Smooth muscle cell (in vitro differentiated cells): ENCODE measurements around the gene SCNM1. TPM values are rescaled to one million over a fixed set of nuclear protein-coding genes. Genes with fewer than 3 reads are reported as not detected.

Experiments used
- DNase-seq: peaks from one replicate; lab custom pipeline; 2025; ENCODE audit not compliant: unreplicated experiment; lab: John Stamatoyannopoulos, UW
- H2AFZ ChIP-seq: fragments of 200-600 bp; sonication (generic); 2 replicates; pipeline ENCODE4 v1.6.0; 2016; ENCODE audit warnings: antibody characterized with exemption, low read depth, mild to moderate bottlenecking
- H3F3A ChIP-seq: fragments of 200-600 bp; sonication (generic); 2 replicates; pipeline ENCODE4 v1.6.0; 2017; ENCODE audit warnings: antibody characterized with exemption, low read depth
- H3K27ac ChIP-seq: fragments of 200-600 bp; sonication (generic); 2 replicates; pipeline ENCODE4 v1.5.1; 2016; ENCODE audit warnings: low read depth, mild to moderate bottlenecking
- H3K27me3 ChIP-seq: fragments of 200-600 bp; sonication (generic); 2 replicates; pipeline ENCODE4 v1.6.1; 2016; ENCODE audit warnings: low read depth, mild to moderate bottlenecking
- H3K36me3 ChIP-seq: fragments of 200-600 bp; sonication (generic); 2 replicates; pipeline ENCODE4 v1.5.1; 2016; ENCODE audit warnings: low read depth
- H3K4me1 ChIP-seq: fragments of 200-600 bp; sonication (generic); 2 replicates; pipeline ENCODE4 v1.5.1; 2016; ENCODE audit warnings: low read depth
- H3K4me2 ChIP-seq: fragments of 200-600 bp; sonication (generic); 2 replicates; pipeline ENCODE4 v1.6.0; 2016; ENCODE audit warnings: mild to moderate bottlenecking
- H3K4me3 ChIP-seq: fragments of 200-600 bp; sonication (generic); 2 replicates; pipeline ENCODE4 v1.5.1; 2016; ENCODE audit warnings: mild to moderate bottlenecking
- H3K79me2 ChIP-seq: fragments of 200-600 bp; sonication (generic); 2 replicates; pipeline ENCODE4 v1.6.0; 2016; ENCODE audit warnings: low read depth, mild to moderate bottlenecking
- H3K9ac ChIP-seq: fragments of 200-600 bp; sonication (generic); 2 replicates; pipeline ENCODE4 v1.6.0; 2016; ENCODE audit warnings: low read depth
- H3K9me3 ChIP-seq: fragments of 200-600 bp; sonication (generic); replicated peaks from 2 replicates; pipeline ENCODE4 v1.5.1; 2016; ENCODE audit warnings: low read depth
- H4K20me1 ChIP-seq: fragments of 200-600 bp; sonication (generic); 2 replicates; pipeline ENCODE4 v1.6.0; 2016; ENCODE audit warnings: low read depth
- WGBS: methylation state at CpG from one replicate; pipeline ENCODE4 v1.1.7; 2016; ENCODE audit warnings: low lambda C conversion rate; 5-methylcytosine and 5-hydroxymethylcytosine counted together
- polyA plus RNA-seq: library from polyadenylated mRNA; unstranded; fragments of >200 nt; fragmentation: Nextera tagmentation; extraction: Ambion mirVana; gene quantifications from 2 replicates; pipeline ENCODE4 v1.2.1, GENCODE V29; 2016
- total RNA-seq: library from RNA; depleted of rRNA; stranded (reverse); fragments of >200 nt; gene quantifications from 2 replicates; pipeline ENCODE4 v1.2.3, GENCODE V29; 2014
- TF ChIP-seq, protein P1 (sequence below): fragments of 200-600 bp; sonication (generic); IDR thresholded peaks from 2 replicates; pipeline ENCODE4 v1.5.1; 2017; ENCODE audit warnings: borderline replicate concordance, mild to moderate bottlenecking, antibody characterized with exemption; ENCODE audit not compliant: insufficient read depth, poor library complexity, severe bottlenecking

Gene SCNM1
- total and polyA plus RNA-seq, 2 experiments from 2014 or later: 49.7 to 94.8 TPM

DNA sequence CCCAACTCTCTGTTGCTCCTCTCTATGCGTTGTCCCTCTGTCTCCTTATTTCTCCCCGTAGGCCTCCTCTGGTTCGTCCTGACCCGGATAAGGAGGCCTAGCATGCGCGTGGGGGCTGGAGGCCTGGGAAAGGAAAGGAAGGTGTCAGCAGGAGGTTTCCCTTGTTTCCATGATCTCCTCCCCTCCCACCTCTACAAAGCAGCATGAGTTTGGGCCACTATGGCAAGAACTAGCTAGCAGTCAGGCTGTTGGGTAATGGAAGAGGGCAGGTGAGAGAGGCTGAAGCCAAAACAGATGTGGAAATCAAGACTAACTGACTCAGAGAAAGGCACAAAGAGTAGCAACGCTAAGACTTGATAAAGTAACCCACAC lies 18.8 kb upstream of the SCNM1 start:
- H3K9me3 ChIP-seq: no peaks in the 10 kb centered on the region
- H3K79me2 ChIP-seq: no peaks in the 10 kb centered on the region
- no peak for DNase-seq
- no peaks in the 10 kb centered on the region for H3K27me3 ChIP-seq
- no peaks in the 10 kb centered on the region for H4K20me1 ChIP-seq
- peak overlapping the region; percentile 35 for H3K9ac ChIP-seq
- TF ChIP-seq, protein P1, sequence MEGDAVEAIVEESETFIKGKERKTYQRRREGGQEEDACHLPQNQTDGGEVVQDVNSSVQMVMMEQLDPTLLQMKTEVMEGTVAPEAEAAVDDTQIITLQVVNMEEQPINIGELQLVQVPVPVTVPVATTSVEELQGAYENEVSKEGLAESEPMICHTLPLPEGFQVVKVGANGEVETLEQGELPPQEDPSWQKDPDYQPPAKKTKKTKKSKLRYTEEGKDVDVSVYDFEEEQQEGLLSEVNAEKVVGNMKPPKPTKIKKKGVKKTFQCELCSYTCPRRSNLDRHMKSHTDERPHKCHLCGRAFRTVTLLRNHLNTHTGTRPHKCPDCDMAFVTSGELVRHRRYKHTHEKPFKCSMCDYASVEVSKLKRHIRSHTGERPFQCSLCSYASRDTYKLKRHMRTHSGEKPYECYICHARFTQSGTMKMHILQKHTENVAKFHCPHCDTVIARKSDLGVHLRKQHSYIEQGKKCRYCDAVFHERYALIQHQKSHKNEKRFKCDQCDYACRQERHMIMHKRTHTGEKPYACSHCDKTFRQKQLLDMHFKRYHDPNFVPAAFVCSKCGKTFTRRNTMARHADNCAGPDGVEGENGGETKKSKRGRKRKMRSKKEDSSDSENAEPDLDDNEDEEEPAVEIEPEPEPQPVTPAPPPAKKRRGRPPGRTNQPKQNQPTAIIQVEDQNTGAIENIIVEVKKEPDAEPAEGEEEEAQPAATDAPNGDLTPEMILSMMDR: no peak
- peaks cover 8% of the 10 kb centered on the region for H3F3A ChIP-seq
- H2AFZ ChIP-seq: peak overlapping the region; percentile 64
- 10% methylated on average over 7 of the region's 7 CpGs for WGBS
- H3K4me2 ChIP-seq: peak overlapping the region; percentile 96
- H3K4me1 ChIP-seq: peaks cover 17% of the 10 kb centered on the region
- no peaks in the 10 kb centered on the region for H3K36me3 ChIP-seq
- H3K27ac ChIP-seq: peak overlapping the region; percentile 45
- peak overlapping the region; percentile 78 for H3K4me3 ChIP-seq

DNA sequence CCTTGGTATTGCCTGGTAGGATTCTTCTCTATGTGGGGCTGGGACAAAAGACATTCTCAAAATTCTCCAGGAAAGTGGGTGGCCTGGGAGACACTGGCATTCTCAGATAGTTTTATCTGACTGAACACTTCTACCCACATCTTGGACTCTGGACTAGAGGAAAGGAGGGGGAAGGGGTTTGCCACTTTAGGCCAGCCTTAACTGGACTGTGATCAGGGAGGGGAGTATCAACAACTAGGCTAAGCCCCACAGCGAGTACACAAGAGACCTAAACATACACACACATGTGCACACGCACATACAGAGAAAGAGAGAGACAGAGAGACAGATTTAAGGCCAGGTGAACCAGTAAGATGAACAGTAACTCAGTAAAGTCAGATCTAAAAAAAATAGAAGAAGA lies 18.3 kb upstream of the SCNM1 start:
- H3K9ac ChIP-seq: no peak overlapping the region
- 95% methylated on average over 2 of the region's 2 CpGs for WGBS

DNA sequence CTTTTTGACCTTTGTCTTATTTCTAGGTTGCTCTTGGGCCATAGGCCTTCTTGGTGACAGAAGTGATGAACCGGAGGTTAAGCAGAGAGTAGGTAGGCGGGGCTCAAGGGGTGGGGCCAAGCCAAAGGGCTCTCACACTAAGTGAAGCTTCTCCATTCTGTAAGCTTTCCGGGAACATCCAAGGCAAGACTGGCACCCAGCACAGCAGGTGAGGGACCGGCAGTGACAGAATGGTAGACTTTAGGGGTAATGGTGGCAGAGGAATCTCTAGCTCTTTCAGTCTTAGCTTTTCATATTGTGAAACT lies 9.5 kb upstream of the SCNM1 start, which contains the start of gene TNFAIP8L2:
TNFAIP8L2 (plus strand) TSS at position 135 of the 305 bp plus-strand sequence. CDS start 2,049 bp downstream, outside the sequence.
- H3K27ac ChIP-seq: no peak within 1 kb of the TSS
- no peaks in the 10 kb centered on the region for H3K9me3 ChIP-seq
- no peak for DNase-seq
- H3F3A ChIP-seq: peaks cover 4% of the 10 kb centered on the region
- H3K36me3 ChIP-seq: no peaks in the 10 kb centered on the region
- H3K4me1 ChIP-seq: no peaks in the 10 kb centered on the region
- H3K27me3 ChIP-seq: no peaks in the 10 kb centered on the region
- no peak within 1 kb of the TSS for H3K9ac ChIP-seq
- no peak within 1 kb of the TSS for H2AFZ ChIP-seq
- TF ChIP-seq, protein P1: no peak
- WGBS: 61% methylated on average over 4 of the region's 4 CpGs
- no peaks in the 10 kb centered on the region for H4K20me1 ChIP-seq
- H3K4me3 ChIP-seq: no peak within 1 kb of the TSS
- no peak within 1 kb of the TSS for H3K4me2 ChIP-seq
- H3K79me2 ChIP-seq: no peaks in the 10 kb centered on the region

More for the DNA sequence above, 18.3 kb upstream of the SCNM1 start:
- Histone ChIP-seq H3K4me2 (peak overlapping the region; percentile 96), H2AFZ (no peak overlapping the region), H4K20me1 (no peaks in the 10 kb centered on the region), H3K27me3 (no peaks in the 10 kb centered on the region), H3K4me1 (peaks cover 17% of the 10 kb centered on the region), H3K36me3 (no peaks in the 10 kb centered on the region), H3K9me3 (no peaks in the 10 kb centered on the region), H3F3A (peaks cover 8% of the 10 kb centered on the region), H3K27ac (no peak overlapping the region), H3K4me3 (peak overlapping the region; percentile 78), H3K79me2 (no peaks in the 10 kb centered on the region)
- no peak for DNase-seq
- TF ChIP-seq, protein P1: no peak

DNA sequence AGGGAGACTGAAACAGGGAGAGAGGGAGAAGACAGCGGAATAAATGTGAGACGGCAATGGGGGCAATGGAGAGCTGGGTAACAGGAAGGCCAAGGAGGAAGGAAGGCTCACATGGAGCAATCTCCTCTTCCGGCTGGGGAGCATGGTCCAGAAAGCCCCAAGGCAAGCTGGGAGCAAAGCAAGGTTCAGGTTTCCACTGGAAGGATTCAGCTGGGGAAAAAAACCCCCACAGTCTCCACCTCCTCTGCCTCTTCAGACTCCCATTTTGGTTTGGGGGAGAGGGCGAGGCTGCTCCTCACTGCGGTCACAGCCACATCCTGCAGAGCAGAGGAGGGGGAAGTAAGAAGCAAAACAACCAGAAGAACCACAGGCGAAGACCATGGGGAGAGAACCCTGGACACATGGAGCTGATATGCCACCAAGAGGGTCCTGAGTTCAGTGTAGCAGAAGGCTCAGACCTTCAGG lies 8.8 kb upstream of the SCNM1 start:
- no peak overlapping the region for H3K4me2 ChIP-seq
- H3K36me3 ChIP-seq: no peaks in the 10 kb centered on the region
- H3K4me3 ChIP-seq: no peak overlapping the region
- H2AFZ ChIP-seq: no peak overlapping the region
- DNase-seq: no peak
- no peak overlapping the region for H3K9ac ChIP-seq
- no peaks in the 10 kb centered on the region for H3K27me3 ChIP-seq
- H3F3A ChIP-seq: peaks cover 4% of the 10 kb centered on the region
- TF ChIP-seq, protein P1: no peak
- H4K20me1 ChIP-seq: no peaks in the 10 kb centered on the region
- H3K9me3 ChIP-seq: no peaks in the 10 kb centered on the region
- H3K27ac ChIP-seq: no peak overlapping the region
- H3K4me1 ChIP-seq: no peaks in the 10 kb centered on the region
- no peaks in the 10 kb centered on the region for H3K79me2 ChIP-seq
- 91% methylated on average over 6 of the region's 6 CpGs for WGBS
